ENCODE measurements around the gene TEAD1. TPM values are rescaled to one million over a fixed set of nuclear protein-coding genes. Genes with fewer than 3 reads are reported as not detected.

TEAD1 gene
- total and polyA plus RNA-seq, 9 of the 15 experiments (the other 6 are each of a cell fraction or from before 2014, with no cell fraction given), result 1.7 to 17.7 (median 10.8) TPM

- TF ChIP-seq UBTF (IDR thresholded peaks at IDR 0.05; ENCODE audit: borderline replicate concordance in 1 of 2, low read depth in 2 of 2, low read length in 2 of 2) (no peak), ZNF384 (IDR thresholded peaks at IDR 0.05; ENCODE audit: low read depth, low read length) (peak; percentile 85), KLF13 (tag; IDR thresholded peaks at IDR 0.05; ENCODE audit: borderline replicate concordance, low read depth) (no peak), SRSF3 (IDR thresholded peaks at IDR 0.05; ENCODE audit: insufficient read depth, low read length) (no peak), IRF2 (CRISPR knock-in tag; IDR thresholded peaks at IDR 0.05) (no peak), PTTG1 (tag; IDR thresholded peaks at IDR 0.05; ENCODE audit: low read depth) (no peak), ZNF57 (CRISPR knock-in tag; IDR thresholded peaks at IDR 0.05) (no peak), FOXP1 (CRISPR knock-in tag; IDR thresholded peaks at IDR 0.05) (no peak; the same call in 1 of the 2 replicates), ZNF436 (CRISPR knock-in tag; IDR thresholded peaks at IDR 0.05) (no peak), ZNF165 (CRISPR knock-in tag; IDR thresholded peaks at IDR 0.05; ENCODE audit: borderline replicate concordance) (no peak), TRIM25 (IDR thresholded peaks at IDR 0.05; ENCODE audit: borderline replicate concordance) (no peak), ZNF507 (tag; conservative IDR thresholded peaks at IDR 0.05) (no peak), ELK1 (CRISPR knock-in tag; IDR thresholded peaks at IDR 0.05) (no peak), POLR3G (IDR thresholded peaks at IDR 0.05; ENCODE audit: extremely low read depth, insufficient read length, insufficient replicate concordance) (no peak), ZNF217 (CRISPR knock-in tag; IDR thresholded peaks at IDR 0.05) (no peak), GMEB1 (CRISPR knock-in tag; IDR thresholded peaks at IDR 0.05) (no peak), CEBPG (CRISPR knock-in tag; IDR thresholded peaks at IDR 0.05) (no peak), CEBPG (tag; conservative IDR thresholded peaks at IDR 0.05 in 1 of 2, IDR thresholded peaks at IDR 0.05 in 1 of 2) (no peak), MXD1 (CRISPR knock-in tag; IDR thresholded peaks at IDR 0.05; ENCODE audit: borderline replicate concordance, poor library complexity, severe bottlenecking) (no peak), NFIC (IDR thresholded peaks at IDR 0.05) (peak; percentile 99), CREB1 (IDR thresholded peaks at IDR 0.05) (no peak), CREB1 (CRISPR knock-in tag; IDR thresholded peaks at IDR 0.05) (no peak; the same call in 1 of the 2 replicates)
Measured at GRCh38 chr11:12746593-12747097, 72.4 kb downstream of the TEAD1 start (continued).
